SK-N-SH treated with all-trans-retinoic acid at 6 μM for 48 hours (cell line): ENCODE data around the gene VPS13C.

ENCODE experiments used
- ARNTL ChIP-seq: fragments of 450-650 bp; formaldehyde crosslinking; IDR thresholded peaks from 2 replicates; pipeline ENCODE4 v1.5.0; 2020; ENCODE audit warnings: low read depth, mild to moderate bottlenecking, moderate library complexity, borderline replicate concordance
- OSR1 ChIP-seq: fragments of 250-450 bp; sonication (Bioruptor Pico); IDR thresholded peaks from 2 replicates; pipeline ENCODE4 v1.8.0; 2022; ENCODE audit warnings: moderate library complexity, mild to moderate bottlenecking, inconsistent platforms
- PATZ1 ChIP-seq: fragments of 250-450 bp; sonication (Bioruptor Pico); IDR thresholded peaks from 2 replicates; pipeline ENCODE4 v1.8.0; 2020; ENCODE audit warnings: mild to moderate bottlenecking, moderate library complexity, borderline replicate concordance
- POU6F1 ChIP-seq: fragments of 250-450 bp; sonication (Bioruptor Pico); IDR thresholded peaks from 2 replicates; pipeline ENCODE4 v1.8.0; 2021; ENCODE audit warnings: low read depth, mild to moderate bottlenecking, moderate library complexity, borderline replicate concordance
- PPARA ChIP-seq: fragments of 250-450 bp; sonication (Bioruptor Pico); IDR thresholded peaks from 2 replicates; pipeline ENCODE4 v1.5.0; 2020; ENCODE audit warnings: mild to moderate bottlenecking, borderline replicate concordance
- RARB ChIP-seq: fragments of 250-450 bp; sonication (Bioruptor Pico); IDR thresholded peaks from 2 replicates; pipeline ENCODE4 v1.8.0; 2021; ENCODE audit warnings: mild to moderate bottlenecking, moderate library complexity
- SNAI2 ChIP-seq: fragments of 250-450 bp; sonication (Bioruptor Pico); IDR thresholded peaks from 2 replicates; pipeline ENCODE4 v1.5.0; 2020; ENCODE audit warnings: mild to moderate bottlenecking, moderate library complexity
- ZFP30 ChIP-seq: fragments of 450-650 bp; formaldehyde crosslinking; IDR thresholded peaks from 2 replicates; pipeline ENCODE4 v1.5.0; 2022; ENCODE audit warnings: mild to moderate bottlenecking, moderate library complexity
- ZNF70 ChIP-seq: fragments of 450-650 bp; formaldehyde crosslinking; IDR thresholded peaks from 2 replicates; pipeline ENCODE4 v1.5.0; 2020; ENCODE audit warnings: mild to moderate bottlenecking, moderate library complexity

GRCh38 chr15:62054979-62055378 lies 5.3 kb downstream of the VPS13C start:
- TF ChIP-seq PATZ1 (no peak), ZFP30 (CRISPR knock-in tag) (no peak), PPARA (CRISPR knock-in tag) (no peak), ARNTL (CRISPR knock-in tag) (no peak), SNAI2 (CRISPR knock-in tag) (no peak), OSR1 (no peak), RARB (CRISPR knock-in tag) (no peak), POU6F1 (CRISPR knock-in tag) (no peak), ZNF70 (CRISPR knock-in tag) (no peak)
